ENCODE results near the gene COL11A2. TPM values are rescaled to one million over a fixed set of nuclear protein-coding genes. Genes with fewer than 3 reads are reported as not detected.

Gene COL11A2
- total RNA-seq, 6 experiments from 2014 or later: 0.15 to 0.69 (median 0.38) TPM

DNA sequence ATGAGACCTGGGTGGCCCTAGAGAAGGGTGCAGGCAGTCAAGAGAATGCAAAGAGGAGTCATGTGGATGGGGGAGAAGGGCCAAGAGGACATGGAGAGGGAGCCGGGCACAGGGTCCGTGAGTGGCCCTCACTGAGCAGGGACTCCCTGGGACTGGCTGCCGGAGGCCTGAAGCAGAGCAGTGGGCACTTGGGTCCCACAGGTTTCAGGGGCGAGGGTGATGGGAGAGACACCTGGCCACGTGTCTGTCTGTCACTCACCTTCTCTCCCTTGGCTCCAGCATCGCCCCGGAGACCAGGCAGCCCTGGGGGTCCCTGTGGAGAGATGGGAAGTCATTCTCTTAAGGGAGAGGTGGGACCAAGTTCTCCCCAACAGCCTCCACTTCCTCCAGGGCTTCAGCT is 25.5 kb downstream of the COL11A2 start:
- Mint-ChIP-seq H3K36me3 (ENCODE audit: low read depth) (no peaks in the 10 kb centered on the region), H3K4me3 (no peak overlapping the region), H3K9me3 (no peaks in the 10 kb centered on the region), H3K27ac (no peak overlapping the region), H3K4me1 (ENCODE audit: low read depth) (peaks cover 5% of the 10 kb centered on the region), H3K27me3 (ENCODE audit: insufficient read depth) (peaks cover 28% of the 10 kb centered on the region)
- TF ChIP-seq, protein P1, sequence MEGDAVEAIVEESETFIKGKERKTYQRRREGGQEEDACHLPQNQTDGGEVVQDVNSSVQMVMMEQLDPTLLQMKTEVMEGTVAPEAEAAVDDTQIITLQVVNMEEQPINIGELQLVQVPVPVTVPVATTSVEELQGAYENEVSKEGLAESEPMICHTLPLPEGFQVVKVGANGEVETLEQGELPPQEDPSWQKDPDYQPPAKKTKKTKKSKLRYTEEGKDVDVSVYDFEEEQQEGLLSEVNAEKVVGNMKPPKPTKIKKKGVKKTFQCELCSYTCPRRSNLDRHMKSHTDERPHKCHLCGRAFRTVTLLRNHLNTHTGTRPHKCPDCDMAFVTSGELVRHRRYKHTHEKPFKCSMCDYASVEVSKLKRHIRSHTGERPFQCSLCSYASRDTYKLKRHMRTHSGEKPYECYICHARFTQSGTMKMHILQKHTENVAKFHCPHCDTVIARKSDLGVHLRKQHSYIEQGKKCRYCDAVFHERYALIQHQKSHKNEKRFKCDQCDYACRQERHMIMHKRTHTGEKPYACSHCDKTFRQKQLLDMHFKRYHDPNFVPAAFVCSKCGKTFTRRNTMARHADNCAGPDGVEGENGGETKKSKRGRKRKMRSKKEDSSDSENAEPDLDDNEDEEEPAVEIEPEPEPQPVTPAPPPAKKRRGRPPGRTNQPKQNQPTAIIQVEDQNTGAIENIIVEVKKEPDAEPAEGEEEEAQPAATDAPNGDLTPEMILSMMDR (IDR thresholded peaks at IDR 0.05): no peak
- no peak for DNase-seq

DNA sequence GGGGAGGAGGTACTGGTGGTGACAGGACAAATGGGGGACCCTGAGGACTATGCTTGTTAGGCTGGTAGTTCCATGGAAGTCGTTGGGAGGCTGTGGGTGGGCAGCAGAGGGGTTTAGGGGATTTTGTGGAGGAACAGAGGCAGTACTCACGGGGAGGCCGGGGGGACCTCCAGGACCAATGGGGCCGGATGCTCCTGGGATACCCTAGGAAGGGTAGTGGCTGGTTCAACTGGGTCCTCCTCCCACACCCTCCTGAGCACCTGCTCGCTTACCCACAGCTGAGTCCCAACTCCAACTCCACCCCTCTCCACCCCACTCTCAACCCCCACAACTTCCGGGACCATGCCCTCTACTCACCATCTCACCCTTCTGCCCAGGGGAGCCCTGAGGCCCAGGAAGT is 25.9 kb downstream of the COL11A2 start:
- DNase-seq: no peak
- no peak overlapping the region for H3K4me3 Mint-ChIP-seq
- H3K27ac Mint-ChIP-seq: no peak overlapping the region
- no peaks in the 10 kb centered on the region for H3K9me3 Mint-ChIP-seq
- TF ChIP-seq, protein P1 (IDR thresholded peaks at IDR 0.05): no peak
- peaks cover 9% of the 10 kb centered on the region for H3K4me1 Mint-ChIP-seq (ENCODE audit: low read depth)
- no peaks in the 10 kb centered on the region for H3K36me3 Mint-ChIP-seq (ENCODE audit: low read depth)
- peaks cover 28% of the 10 kb centered on the region for H3K27me3 Mint-ChIP-seq (ENCODE audit: insufficient read depth)

- Mint-ChIP-seq H3K36me3 (ENCODE audit: low read depth) (no peaks in the 10 kb centered on the region), H3K9me3 (no peaks in the 10 kb centered on the region), H3K27ac (no peak overlapping the region), H3K27me3 (ENCODE audit: insufficient read depth) (peaks cover 30% of the 10 kb centered on the region), H3K4me3 (no peak overlapping the region), H3K4me1 (ENCODE audit: low read depth) (peaks cover 16% of the 10 kb centered on the region)
- TF ChIP-seq, protein P1 (IDR thresholded peaks at IDR 0.05): no peak
- no peak for DNase-seq
Measured at GRCh38 chr6:33165581-33166258, 26.5 kb downstream of the COL11A2 start.

DNA sequence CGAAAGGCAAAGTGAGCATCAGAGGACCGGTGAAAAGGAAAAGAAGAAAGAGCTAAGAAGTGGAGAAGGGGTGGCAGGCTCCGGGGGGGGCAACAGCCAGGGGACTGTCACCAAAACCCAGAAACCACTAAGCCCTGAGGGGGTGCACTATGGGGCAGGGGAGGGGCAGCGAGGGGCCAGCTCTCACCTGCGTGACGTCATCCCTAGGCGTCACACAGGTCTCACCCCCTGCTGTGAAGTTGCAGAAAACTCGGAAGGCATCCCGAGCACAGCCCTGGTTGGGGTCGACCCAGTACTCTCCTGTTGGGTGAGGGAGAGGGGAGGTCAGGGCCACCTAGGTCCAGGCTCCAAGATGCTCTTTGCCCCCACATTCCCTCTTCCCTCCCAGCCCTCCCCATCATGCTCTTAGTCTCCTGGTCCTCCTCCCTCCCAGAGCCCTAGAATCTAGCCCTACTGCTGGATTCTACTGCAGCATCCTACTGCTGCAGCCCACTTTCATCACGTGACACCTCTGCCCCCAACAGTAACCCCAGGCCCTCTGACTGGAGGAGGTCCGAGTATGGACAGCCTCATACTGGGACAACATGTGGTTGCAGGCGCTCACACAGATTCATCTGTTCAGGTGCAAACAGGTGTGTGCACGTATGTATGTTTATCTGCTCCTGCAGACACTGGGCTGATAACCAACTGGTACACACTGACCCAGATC is 27.4 kb downstream of the COL11A2 start:
- Mint-ChIP-seq H3K27ac (no peak overlapping the region), H3K27me3 (ENCODE audit: insufficient read depth) (peaks cover 33% of the 10 kb centered on the region), H3K36me3 (ENCODE audit: low read depth) (no peaks in the 10 kb centered on the region), H3K4me3 (no peak overlapping the region), H3K4me1 (ENCODE audit: low read depth) (peaks cover 21% of the 10 kb centered on the region), H3K9me3 (no peaks in the 10 kb centered on the region)
- TF ChIP-seq, protein P1 (IDR thresholded peaks at IDR 0.05): no peak
- DNase-seq: no peak

DNA sequence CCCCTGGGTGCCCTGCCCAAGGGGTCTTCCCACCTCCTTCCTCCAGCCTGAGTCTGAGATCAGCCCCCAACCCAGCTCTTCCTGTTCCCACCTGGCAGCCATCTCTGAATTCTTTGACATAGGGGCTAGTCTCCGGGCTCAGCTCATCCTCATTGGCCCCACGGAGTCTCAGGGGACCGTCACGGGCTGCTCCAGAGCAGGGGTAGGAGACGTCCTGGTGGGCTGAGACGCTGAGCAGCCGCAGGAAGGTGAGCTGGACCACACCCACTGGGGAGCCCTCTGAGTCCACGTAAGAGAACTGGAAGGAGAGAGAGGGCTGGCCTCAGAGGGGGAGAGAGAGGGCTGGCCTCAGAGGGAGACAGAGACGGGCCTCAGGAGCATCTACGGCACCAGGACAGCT is 28.1 kb downstream of the COL11A2 start:
- no peak overlapping the region for H3K4me3 Mint-ChIP-seq
- peaks cover 21% of the 10 kb centered on the region for H3K4me1 Mint-ChIP-seq (ENCODE audit: low read depth)
- TF ChIP-seq, protein P1 (IDR thresholded peaks at IDR 0.05): no peak
- H3K27ac Mint-ChIP-seq: no peak overlapping the region
- DNase-seq: no peak
- no peaks in the 10 kb centered on the region for H3K9me3 Mint-ChIP-seq
- no peaks in the 10 kb centered on the region for H3K36me3 Mint-ChIP-seq (ENCODE audit: low read depth)
- peaks cover 30% of the 10 kb centered on the region for H3K27me3 Mint-ChIP-seq (ENCODE audit: insufficient read depth)
